ENCODE results near the gene CLIC2.
"Not testable (repeated sequence)": the region's sequence is repeated elsewhere in the genome, so short reads cannot be mapped to it uniquely, and the experiment has no call there.

The CLIC2 gene

GRCh38 chrX:155334486-155335336 lies at the start of gene CLIC2:
Gene CLIC2, minus strand, starts transcription at chrX:155334614. Its CDS starts 187 bp downstream, at chrX:155334427.
- no peak for DNase-seq (ENCODE audit: low read depth)

GRCh38 chrX:155382529-155382967 lies 48.1 kb upstream of the CLIC2 start:
- not testable (repeated sequence) for DNase-seq (ENCODE audit: low read depth)

DNA sequence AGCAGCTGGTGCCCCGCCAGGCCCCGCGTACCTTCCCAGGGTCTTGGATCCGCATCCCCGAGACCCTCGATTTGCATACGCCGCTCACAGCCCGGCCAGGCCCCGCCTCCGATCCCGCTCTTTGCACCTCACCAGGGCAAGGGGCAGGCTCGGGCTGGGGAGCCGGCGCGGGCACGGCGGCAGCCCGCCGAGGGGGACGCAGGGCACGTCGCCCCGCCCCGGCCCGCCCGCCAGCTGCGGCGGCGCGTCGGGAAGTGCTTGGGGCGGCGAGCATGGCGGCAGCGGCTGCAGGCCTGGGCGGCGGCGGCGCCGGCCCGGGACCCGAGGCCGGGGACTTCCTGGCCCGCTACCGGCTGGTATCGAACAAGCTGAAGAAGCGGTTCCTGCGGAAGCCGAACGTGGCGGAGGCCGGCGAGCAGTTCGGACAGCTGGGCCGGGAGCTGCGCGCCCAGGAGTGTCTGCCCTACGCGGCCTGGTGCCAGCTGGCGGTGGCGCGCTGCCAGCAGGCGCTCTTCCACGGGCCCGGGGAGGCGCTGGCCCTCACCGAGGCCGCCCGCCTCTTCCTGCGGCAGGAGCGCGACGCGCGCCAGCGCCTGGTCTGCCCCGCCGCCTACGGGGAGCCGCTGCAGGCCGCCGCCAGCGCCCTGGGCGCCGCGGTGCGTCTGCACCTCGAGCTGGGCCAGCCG lies 47.6 kb upstream of the CLIC2 start, which contains the start of gene F8A2:
Gene F8A2 (plus strand): TSS at position 253 of the 686 bp plus-strand sequence. CDS start 20 bp downstream, at position 273.
- not testable (repeated sequence) for DNase-seq (ENCODE audit: low read depth)

- not testable (repeated sequence) for DNase-seq (ENCODE audit: low read depth)
Measured at GRCh38 chrX:155379802-155380201, 45.4 kb upstream of the CLIC2 start.

GRCh38 chrX:155373777-155374458 lies 39.5 kb upstream of the CLIC2 start:
- DNase-seq (ENCODE audit: low read depth): not testable (repeated sequence)

GRCh38 chrX:155363712-155364111 lies 29.3 kb upstream of the CLIC2 start:
- DNase-seq (ENCODE audit: low read depth): not testable (repeated sequence)

GRCh38 chrX:155349448-155349847 lies 15.0 kb upstream of the CLIC2 start:
- not testable (repeated sequence) for DNase-seq (ENCODE audit: low read depth)

DNA sequence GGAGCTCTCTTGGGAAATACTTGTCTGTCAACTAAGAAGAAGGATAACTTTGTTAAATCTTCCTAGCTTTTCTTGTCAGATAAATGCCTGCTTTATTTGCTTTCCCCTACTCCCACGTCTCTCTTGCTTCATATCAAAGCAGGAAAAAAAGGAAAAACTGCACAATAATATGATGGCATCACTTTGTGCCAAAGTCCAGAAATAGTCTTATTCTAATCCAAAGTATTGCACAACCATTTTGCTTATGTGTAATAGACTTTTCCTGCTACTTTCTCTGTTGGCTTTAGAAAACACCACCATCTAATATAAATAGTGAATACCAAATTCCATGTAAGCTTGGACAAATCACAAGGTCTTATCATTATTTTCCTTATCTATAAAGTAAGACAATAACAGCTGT lies 11.3 kb upstream of the CLIC2 start:
- DNase-seq (ENCODE audit: low read depth): not testable (repeated sequence)

DNA sequence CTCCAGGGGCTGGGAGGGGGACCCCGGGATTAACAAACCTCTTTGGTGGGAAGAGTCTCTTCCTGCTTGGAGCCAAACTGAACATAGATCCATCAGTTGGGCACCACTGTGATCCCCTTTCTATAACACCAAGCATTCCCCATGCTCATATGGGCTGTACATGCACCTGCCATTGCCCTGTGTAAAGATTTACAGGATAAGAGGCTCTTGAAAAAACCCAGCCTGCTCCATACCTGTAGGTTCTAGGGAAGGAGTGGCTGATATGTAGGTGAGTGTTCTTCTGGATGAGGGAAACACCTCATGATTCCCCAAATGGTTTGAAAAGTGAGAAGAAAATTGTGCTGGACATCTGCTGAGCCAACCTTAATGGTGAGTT lies 911 bp upstream of the CLIC2 start:
- DNase-seq (ENCODE audit: low read depth): not testable (repeated sequence)

- no peak for DNase-seq (ENCODE audit: low read depth)
Measured at GRCh38 chrX:155333544-155334100, 792 bp downstream of the CLIC2 start.

DNA sequence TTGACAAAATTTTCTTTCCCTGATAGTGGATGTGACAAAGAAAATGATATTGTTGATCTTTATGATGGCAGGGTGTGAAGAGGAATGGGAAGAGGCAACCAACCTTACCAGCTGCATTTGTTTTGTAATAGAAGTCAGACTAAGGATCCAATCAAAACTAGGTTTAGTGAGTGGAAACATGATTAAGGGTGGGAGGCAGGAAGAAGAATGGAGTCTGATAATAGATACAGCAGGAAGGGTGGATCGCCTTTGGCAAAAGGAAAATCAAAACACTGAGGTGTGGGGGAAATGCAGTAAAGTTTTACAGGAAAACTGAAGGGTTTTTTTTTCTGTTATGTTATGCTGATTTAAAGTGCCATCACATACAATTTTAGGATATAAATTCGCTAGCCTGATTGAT lies 3.4 kb downstream of the CLIC2 start:
- no peak for DNase-seq (ENCODE audit: low read depth)

DNA sequence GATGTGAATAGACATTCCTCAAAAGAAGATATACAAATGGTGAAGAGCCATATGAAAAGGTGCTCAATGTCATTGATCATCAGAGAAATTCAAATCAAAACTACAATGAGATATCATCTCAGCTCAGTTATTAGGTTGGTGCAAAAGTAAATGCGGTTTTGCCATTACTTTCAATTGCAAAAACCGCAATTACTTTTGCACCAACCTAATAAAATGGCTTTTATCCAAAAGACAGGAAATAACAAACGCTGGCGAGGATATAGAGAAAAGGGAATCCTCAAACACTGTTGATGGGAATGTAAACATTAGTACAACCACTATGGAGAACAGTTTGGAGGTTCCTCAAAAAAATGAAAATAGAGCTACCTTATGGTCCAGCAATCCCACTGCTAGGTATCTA lies 5.1 kb downstream of the CLIC2 start:
- DNase-seq (ENCODE audit: low read depth): no peak

GRCh38 chrX:155326610-155327009 lies 7.8 kb downstream of the CLIC2 start:
- DNase-seq (ENCODE audit: low read depth): no peak

DNA sequence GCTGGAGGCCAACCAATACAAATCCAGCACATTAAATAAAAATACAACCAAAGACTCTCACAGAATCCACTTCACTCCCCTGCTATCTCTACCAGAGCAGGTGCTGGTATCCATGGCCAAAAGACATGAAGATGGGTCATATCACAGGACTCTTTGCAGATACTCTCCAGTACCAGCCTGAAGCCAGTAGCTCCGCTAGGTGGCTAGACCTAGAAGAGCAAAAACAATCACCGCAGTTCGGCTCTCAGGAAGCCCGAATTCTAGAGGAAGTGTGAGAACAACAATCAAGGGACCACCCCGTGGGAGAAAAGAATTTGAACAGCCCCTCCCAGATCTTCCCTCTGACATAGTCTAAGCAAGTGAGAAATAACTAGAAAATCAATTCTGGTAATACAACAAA lies 20.2 kb downstream of the CLIC2 start:
- DNase-seq (ENCODE audit: low read depth): no peak

- DNase-seq (ENCODE audit: low read depth): no peak
Measured at GRCh38 chrX:155313766-155314165, 20.6 kb downstream of the CLIC2 start.

GRCh38 chrX:155293771-155294170 lies 40.6 kb downstream of the CLIC2 start:
- no peak for DNase-seq (ENCODE audit: low read depth)

GRCh38 chrX:155279873-155280272 lies 54.5 kb downstream of the CLIC2 start:
- no peak for DNase-seq (ENCODE audit: low read depth)

DNA sequence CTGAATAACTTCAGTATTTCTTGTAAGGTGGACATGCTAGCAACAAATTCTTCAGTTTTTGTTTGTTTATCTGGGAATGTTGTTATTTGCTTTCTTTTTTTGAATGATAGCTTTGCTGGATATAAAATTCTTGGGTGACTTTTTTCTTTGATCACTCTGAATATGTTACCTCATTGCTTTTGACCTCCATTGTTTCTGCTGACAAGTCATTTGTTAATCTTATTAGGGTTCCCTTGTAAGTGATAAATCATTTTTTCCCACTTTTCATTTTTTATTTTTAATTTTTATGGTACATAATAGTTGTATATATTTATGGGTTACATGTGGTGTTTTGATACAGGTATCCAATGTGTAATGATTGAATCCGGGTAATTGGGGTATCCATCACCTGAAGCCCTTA lies 63.4 kb downstream of the CLIC2 start:
- no peak for DNase-seq (ENCODE audit: low read depth)

- DNase-seq (ENCODE audit: low read depth): not testable (repeated sequence)
Measured at GRCh38 chrX:155267995-155268394, 66.4 kb downstream of the CLIC2 start.

GRCh38 chrX:155266439-155266838 lies 68.0 kb downstream of the CLIC2 start:
- DNase-seq (ENCODE audit: low read depth): no peak

DNA sequence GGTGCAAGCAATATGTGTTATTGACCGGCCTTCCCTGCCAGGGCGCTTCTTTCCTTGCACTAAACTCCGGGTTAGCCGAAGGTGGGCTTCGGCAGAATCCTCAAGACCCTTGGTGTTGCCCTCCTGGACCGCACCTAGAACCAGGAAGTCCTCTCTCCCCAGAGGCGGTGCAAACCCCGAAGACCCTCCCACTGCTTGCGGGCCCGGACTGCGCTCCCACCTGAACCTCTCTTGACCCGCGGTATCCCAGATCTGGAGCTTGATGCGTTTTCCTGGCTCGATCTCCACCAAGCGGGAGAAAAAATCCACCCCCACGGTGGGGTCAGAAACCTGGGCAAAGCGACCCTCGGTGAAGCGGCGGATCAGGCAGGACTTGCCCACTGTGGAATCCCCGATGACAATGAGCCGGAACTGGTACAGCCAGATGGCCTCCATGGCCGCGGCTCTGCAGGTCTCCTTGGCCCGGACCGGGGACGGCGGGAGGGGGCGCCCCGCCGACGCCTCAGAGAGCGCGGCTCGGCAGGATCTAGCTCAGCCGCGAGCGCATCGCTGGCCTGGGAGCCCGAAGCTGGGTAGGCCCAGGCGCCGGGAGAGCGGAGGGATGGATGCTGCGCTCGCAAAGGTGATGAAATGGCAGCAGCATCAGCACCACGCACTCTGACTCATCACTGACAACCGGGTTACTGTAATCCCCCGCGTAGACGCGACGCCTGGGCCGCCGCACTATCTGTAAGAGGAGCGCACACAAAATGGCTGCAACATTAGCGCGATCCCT lies 70.4 kb downstream of the CLIC2 start, which contains the start of gene RAB39B:
Gene RAB39B (minus strand): TSS at position 638 of the 775 bp plus-strand sequence. CDS start 203 bp downstream, at position 435.
- DNase-seq (ENCODE audit: low read depth): peak; percentile 38

All from stimulated activated CD8-positive, alpha-beta memory T cell treated with anti-CD3 and anti-CD28 coated beads, Interleukin-7, amount 100 ng/mL, for 24 hours (primary cell).